ENCODE results near the gene KLHL26.

The KLHL26 gene

GRCh38 chr19:18620311-18620710, 16.5 kb upstream of the KLHL26 start:
- Histone ChIP-seq H3K36me3 (replicated peaks; ENCODE audit: insufficient read depth, low read length) (no peaks in the 10 kb centered on the region), H3K9me2 (replicated peaks; ENCODE audit: insufficient read depth, low read length) (no peaks in the 10 kb centered on the region), H3K4me1 (ENCODE audit: low read length) (no peaks in the 10 kb centered on the region), H3K27me3 (replicated peaks; ENCODE audit: insufficient read depth, low read length) (peaks cover 33% of the 10 kb centered on the region), H3K4me2 (ENCODE audit: low read depth, low read length) (no peak overlapping the region), H3K27ac (ENCODE audit: low read length) (no peak overlapping the region), H3K4me3 (ENCODE audit: low read length) (no peak overlapping the region), H4K20me1 (ENCODE audit: insufficient read depth, low read length) (no peaks in the 10 kb centered on the region), H2AFZ (ENCODE audit: low read length) (no peak overlapping the region), H3K9me3 (replicated peaks; ENCODE audit: insufficient read depth, low read length) (no peaks in the 10 kb centered on the region), H3K9ac (ENCODE audit: low read length) (no peak overlapping the region), H3K79me2 (ENCODE audit: low read length) (no peaks in the 10 kb centered on the region), H3F3A (ENCODE audit: insufficient read depth, low read length) (no peaks in the 10 kb centered on the region)
- TF ChIP-seq EZH2phosphoT487 (IDR thresholded peaks at IDR 0.05; ENCODE audit: low read length) (no peak), CTCF (IDR thresholded peaks at IDR 0.05; ENCODE audit: low read length) (no peak), EZH2 (optimal IDR thresholded peaks at IDR 0.05; ENCODE audit: low read depth, low read length) (no peak)
- DNase-seq = no peak

GRCh38 chr19:18620902-18621301, 15.9 kb upstream of the KLHL26 start:
- Histone ChIP-seq H4K20me1 (ENCODE audit: insufficient read depth, low read length) (no peaks in the 10 kb centered on the region), H3K27ac (ENCODE audit: low read length) (no peak overlapping the region), H3K4me2 (ENCODE audit: low read depth, low read length) (no peak overlapping the region), H3K4me3 (ENCODE audit: low read length) (no peak overlapping the region), H3K9me2 (replicated peaks; ENCODE audit: insufficient read depth, low read length) (no peaks in the 10 kb centered on the region), H3F3A (ENCODE audit: insufficient read depth, low read length) (no peaks in the 10 kb centered on the region), H2AFZ (ENCODE audit: low read length) (no peak overlapping the region), H3K9ac (ENCODE audit: low read length) (no peak overlapping the region), H3K79me2 (ENCODE audit: low read length) (no peaks in the 10 kb centered on the region), H3K4me1 (ENCODE audit: low read length) (no peaks in the 10 kb centered on the region), H3K9me3 (replicated peaks; ENCODE audit: insufficient read depth, low read length) (no peaks in the 10 kb centered on the region), H3K36me3 (replicated peaks; ENCODE audit: insufficient read depth, low read length) (no peaks in the 10 kb centered on the region), H3K27me3 (replicated peaks; ENCODE audit: insufficient read depth, low read length) (peaks cover 27% of the 10 kb centered on the region)
- DNase-seq = no peak
- TF ChIP-seq EZH2 (optimal IDR thresholded peaks at IDR 0.05; ENCODE audit: low read depth, low read length) = no peak
- TF ChIP-seq CTCF (IDR thresholded peaks at IDR 0.05; ENCODE audit: low read length) = no peak
- no peak for TF ChIP-seq EZH2phosphoT487 (IDR thresholded peaks at IDR 0.05; ENCODE audit: low read length)

GRCh38 chr19:18626906-18627305, 9.9 kb upstream of the KLHL26 start:
- Histone ChIP-seq H3K9ac (ENCODE audit: low read length) (no peak overlapping the region), H3K9me3 (replicated peaks; ENCODE audit: insufficient read depth, low read length) (no peaks in the 10 kb centered on the region), H2AFZ (ENCODE audit: low read length) (no peak overlapping the region), H3K4me3 (ENCODE audit: low read length) (no peak overlapping the region), H3K4me2 (ENCODE audit: low read depth, low read length) (no peak overlapping the region), H3K79me2 (ENCODE audit: low read length) (no peaks in the 10 kb centered on the region), H3K9me2 (replicated peaks; ENCODE audit: insufficient read depth, low read length) (no peaks in the 10 kb centered on the region), H3K36me3 (replicated peaks; ENCODE audit: insufficient read depth, low read length) (no peaks in the 10 kb centered on the region), H3K4me1 (ENCODE audit: low read length) (no peaks in the 10 kb centered on the region), H3K27me3 (replicated peaks; ENCODE audit: insufficient read depth, low read length) (peaks cover 15% of the 10 kb centered on the region), H3K27ac (ENCODE audit: low read length) (no peak overlapping the region), H4K20me1 (ENCODE audit: insufficient read depth, low read length) (no peaks in the 10 kb centered on the region), H3F3A (ENCODE audit: insufficient read depth, low read length) (no peaks in the 10 kb centered on the region)
- TF ChIP-seq EZH2phosphoT487 (IDR thresholded peaks at IDR 0.05; ENCODE audit: low read length) = no peak
- no peak for TF ChIP-seq CTCF (IDR thresholded peaks at IDR 0.05; ENCODE audit: low read length)
- no peak for TF ChIP-seq EZH2 (optimal IDR thresholded peaks at IDR 0.05; ENCODE audit: low read depth, low read length)
- DNase-seq = no peak

Data from MM.1S (cell line).